GM21825 (cell line): ENCODE results near the gene KMT5C.

Source experiments
- ATAC-seq: cut with Tn5 transposase; IDR thresholded peaks from one replicate; pipeline ENCODE4 v1.9.1; 2021; ENCODE audit warnings: mild to moderate bottlenecking, moderate library complexity; ENCODE audit not compliant: unreplicated experiment

KMT5C gene

DNA sequence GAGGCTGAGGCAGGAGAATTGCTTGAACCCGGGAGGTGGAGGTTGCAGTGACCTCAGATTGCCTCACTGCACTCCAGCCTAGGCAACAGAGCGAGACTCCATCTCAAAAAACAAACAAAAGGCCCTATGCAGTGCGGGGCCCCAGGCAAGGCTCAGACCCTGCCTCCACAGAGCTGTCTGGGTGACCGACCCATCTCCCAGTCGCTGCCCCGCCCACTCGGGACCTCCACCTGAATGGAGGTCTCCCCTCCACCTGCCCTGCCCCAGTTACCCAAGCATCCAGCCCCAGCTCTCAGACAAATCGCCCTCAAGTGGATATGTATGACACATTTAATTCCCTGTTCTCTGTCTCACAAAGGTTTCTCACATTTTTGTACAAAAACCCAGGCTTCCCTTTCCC is 25.6 kb downstream of the KMT5C start:
- ATAC-seq, result no peak

DNA sequence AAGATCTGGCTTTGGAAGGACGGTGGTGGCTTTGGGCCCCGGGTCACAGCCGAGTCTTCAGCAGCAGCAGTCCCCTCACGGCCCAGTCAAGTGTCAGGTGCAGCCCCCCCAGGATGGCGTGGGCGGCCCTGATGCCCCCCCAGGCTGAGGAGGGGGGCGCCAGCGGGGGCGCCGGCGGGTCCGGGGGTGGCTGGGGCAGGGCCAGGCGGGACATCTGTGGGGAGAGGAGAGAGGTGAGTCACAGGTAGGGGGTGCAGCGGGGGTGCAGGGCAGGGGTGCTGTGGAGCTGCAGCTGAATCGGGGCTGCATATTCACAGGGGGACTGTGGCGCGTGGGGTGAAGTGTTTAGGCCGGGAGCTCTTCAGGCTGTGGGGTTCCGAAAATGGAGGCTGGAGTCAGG is 26.3 kb downstream of the KMT5C start:
- ATAC-seq, result no peak

DNA sequence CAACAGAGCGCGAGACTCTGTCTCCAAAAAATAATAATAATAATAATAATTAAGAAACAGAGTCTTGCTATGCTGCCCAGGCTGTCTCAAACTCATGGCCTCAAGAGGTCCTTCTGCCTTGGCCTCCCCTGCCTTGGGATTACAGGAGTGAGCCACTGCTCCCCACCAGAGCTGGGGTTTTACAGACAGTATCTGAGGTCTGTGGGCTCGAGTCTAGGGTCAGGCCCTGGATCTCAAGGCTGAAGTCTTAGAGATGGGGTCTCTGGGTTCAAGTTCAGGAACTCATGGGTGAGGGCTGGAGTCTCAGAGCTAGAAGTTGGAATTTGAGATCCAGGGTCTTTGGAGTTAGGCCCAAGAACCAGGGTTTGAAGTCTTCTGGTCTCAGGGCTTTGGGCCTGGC is 27.1 kb downstream of the KMT5C start:
- ATAC-seq, result no peak

DNA sequence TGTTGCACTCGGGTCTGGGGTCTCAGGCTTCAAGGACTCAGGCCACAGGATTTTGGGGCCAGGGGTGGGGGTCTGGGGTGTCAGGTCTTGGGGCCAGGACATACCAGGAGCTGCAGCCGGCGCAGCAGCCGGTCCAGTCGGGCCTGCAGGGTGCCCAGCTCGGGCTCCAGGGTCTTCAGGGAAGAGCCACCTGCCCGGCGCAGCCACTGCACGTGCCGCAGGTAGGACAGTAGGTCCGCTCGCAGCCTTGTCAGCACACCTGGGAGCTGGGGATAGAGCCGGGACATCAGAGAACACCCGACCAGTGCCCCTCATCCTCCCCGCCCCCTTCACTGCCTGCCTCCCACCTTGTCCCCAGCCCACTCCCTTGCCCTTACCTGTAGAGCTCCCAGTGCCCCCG is 28.4 kb downstream of the KMT5C start:
- no peak for ATAC-seq

DNA sequence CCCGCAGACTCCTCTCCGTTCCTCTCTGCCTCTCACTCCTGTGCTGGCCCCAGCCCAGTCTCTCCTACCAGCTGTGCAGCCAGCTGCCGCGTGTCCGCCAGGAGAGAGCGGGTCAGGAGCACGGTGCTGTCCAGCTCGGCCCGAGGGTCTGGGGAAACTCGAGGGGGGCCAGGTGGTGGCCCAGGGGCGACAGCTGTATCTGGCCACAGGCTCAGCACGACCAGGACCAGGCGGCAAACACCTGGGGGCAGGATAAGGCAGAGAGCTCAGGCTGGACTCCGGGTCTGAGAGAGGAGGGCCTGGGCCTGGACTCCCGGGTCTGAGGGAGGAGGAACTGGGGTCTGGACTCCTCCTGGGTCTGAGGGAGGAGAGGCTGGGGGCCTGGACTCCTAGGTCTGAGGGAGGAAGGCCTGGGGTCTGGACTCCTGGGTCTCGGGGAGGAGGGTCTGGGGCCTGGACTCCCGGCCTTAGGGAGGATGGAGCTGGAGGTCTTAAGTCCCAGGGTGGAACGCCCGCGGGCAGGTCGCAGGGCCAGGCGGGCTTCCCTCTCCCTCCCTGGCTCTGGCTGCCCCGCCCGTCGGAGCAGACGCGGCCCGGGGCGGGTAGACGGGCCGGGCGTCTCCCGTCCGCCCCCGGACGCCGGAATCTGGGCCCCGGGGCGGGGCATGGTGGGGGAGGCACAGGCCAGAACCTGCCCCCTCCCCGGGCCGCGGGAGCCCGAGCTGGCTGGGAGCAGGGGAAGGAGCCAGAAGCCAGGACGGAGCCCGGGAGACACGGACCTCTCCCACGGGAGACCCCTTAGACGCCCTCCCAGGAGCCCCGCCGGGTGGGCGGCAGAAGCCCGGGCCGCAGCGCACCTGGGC is 29.3 kb downstream of the KMT5C start:
- ATAC-seq, result no peak

DNA sequence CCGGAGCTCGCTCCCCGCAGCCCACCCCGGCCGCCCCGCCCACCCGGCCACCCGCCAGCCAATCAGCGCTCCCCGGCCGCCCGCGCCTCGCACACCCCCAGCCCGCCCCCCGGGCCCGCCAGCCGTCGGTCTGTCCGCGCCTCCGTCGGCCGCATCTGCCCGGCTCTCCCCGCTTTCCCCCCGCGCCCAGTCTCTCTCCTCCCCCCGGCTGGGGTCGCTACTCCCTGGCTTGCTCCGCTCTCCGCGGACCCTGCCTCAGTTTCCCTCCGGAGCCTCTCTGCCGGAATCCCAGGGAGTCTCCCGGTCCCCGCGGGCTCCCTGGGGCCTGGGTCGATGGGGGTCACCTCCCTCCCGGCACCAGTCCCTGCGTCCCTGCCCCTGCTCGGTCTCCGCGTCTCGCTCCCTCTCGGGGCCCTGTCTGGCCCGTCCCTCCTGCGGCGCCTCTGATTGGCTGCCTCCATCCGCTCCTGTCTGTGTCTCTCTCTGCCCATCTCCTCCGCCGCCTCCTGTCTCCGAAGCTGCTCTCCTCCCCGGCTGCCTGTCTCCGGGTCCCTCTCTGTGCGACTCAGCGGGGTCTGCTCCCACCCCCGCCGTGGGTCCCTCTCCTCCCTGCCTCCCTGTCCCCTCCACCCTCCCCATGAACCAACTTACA is 30.1 kb downstream of the KMT5C start:
- ATAC-seq, result no peak

DNA sequence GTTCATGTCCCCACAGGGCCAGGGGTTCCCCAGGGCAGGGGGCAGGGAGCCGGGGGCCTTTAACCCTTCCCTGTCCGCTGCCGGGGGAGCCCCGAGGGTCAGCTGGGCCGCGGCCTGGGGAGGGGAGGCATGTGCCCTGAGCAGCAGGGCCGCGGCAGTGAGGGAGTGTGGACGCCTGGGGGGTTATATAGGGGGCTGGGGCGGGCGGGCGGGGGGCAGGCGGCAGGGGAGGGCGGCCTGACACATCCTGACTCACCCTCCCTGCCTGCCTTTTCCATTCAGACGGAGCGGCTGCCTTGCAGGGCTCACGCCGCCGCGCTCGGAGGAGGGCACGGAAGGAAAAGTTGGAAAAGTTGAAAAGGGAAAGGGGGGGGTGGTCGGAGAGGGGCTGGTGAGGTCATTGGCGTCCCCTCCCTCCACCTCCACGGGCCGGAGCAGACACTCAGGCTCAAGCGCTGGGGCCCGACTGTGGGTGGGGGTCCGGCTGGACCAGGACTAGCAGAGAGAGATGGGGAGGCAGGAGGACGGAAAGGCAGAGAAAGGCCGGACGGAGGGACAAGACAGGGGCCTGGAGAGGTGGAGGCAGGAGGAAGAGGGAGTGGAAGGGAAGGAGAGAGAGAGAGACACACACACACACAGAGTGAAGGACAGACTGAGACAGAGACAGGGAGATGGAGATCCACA is 30.8 kb downstream of the KMT5C start, which contains the start of gene IL11:
TSS of gene IL11 (minus strand) at position 159 of the 684 bp plus-strand sequence. CDS start at position 6, 153 bp downstream.
- ATAC-seq, result no peak

DNA sequence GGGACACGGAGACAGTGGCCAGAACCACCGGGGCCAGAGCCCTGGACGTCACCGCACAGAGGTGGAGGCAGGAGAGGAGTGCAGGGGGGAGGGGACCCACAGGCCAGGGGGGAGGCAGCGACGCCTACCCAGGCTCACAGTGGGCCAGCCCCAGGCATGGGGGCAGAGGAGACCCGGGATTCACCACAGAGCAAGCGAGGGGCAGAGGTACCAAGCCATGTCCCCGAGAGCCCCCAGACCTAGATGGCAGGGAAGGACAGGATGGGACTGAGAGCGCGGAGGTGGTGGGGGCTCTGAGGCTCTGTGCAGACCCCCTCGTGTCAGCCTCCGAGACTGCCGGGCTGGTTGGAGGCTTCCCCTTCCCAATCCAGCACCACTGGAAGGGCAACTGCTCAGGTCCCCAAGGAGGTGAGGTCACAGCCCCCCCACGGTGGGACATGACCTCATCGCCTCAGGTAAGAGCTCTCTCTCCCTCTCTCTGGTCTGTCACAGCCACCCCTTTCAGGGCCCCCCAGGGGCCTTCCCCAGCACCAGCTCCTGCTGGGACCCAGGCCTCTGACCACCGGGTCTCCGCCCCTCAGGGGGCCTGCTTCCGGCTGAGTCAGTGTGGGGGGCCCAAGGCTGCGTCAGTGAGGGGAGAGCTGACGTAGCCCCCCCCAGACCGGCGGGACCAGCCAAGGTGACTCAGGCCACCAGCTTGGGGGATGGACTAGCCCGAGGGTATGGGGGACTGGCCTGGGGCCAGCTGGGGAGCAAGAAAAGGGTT is 32.8 kb downstream of the KMT5C start:
- ATAC-seq, result no peak

DNA sequence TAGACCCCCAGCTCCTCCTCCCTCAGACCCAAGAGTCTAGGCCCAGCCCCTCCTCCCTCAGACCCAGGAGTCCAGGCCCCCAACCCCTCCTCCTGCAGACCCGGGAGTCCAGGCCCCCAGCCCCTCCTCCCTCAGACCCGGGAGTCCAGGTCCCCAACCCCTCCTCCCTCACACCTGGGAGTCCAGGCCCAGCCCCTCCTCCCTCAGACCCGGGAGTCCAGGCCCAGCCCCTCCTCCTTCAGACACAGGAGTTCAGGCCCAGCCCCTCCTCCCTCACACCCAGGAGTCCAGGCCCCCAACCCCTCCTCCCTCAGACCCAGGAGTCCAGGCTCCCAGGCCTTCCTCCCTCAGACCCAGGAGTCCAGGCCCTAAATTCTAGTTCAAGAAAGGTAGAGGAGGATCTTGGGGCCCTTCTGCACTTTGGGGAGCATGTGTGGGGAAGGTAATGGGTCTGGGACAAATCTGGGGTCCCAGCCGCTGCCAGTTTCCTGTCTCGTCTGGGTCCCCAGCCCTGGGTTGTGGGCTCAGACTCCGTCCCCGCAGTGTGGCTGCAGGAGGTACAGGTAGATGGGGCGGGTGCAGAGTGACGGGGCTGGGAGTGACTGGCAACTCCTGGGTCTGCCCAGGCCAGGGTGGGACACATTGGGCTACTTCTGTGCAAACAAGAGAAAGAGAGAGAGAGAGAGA is 33.8 kb downstream of the KMT5C start:
- no peak for ATAC-seq

DNA sequence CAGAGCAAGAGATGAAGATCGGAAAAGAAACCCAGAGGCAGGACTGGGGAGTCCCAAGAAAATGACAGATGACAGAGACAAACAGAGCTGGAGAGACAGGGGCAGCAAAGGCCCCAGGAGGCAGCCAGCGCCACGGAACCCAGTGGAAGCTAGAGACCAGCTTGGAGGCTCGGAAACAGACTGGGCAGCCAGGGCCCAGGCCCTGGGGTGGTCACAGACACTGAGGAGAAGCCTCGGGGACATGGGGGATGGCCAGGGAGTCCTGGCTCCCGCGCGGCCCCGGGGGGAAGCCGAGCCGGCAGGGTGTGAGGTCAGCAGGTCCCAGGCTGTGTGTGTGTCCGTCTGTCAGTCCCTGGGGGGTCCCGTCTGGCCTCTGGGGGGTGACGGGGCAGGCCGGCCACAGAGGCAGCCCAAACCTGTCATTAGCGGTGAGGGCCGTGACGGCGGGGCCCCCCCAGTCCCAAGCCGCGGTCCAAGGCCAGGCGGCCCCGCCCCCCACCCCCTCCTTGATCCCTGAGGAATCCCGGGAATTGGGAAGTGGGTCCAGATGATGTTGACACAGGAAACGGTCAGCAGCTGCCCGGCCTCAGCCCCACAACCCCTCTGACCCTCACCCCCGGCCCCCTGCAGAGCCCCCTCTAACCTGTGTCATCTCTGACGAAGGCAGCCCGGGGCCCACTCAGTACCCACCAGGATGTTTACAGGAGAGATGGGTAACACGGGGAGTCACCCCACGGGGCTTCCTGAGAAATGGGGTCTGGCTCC is 34.5 kb downstream of the KMT5C start:
- no peak for ATAC-seq

DNA sequence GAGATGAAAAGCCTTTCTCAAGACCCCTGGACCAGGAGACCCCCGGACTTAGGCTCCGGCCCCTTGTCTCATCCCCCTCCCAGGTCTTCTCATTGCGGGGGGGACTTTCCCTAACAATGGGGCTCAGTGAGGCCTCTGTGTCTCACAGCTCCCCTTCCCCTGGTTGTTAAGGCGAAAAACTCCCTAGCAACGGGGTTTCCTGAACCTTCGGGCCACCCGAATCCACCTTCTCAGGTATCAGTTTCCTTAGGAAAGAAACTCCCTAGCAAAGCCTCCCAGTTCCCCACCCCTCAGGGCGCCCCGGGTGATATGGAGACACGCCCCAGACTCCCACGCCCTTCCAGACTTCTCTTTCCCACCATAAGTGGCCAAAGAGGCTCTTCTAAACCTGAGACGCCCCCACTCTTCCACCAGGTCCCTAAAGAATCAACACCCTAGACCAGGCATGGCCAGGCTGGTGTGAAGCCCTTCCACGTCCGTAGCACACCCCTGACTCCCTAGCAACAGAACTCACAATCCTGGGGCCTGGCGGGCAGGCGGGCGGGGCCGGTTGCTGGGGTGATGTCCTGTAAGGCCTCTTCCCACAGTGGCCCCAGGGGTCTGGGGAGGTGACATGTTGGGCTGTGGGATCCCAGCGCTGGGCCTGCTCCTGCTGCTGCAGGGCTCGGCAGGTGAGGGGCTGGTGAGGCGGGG is 36.7 kb downstream of the KMT5C start, which contains the start of gene TMEM190:
TSS of gene TMEM190 (plus strand) at position 586 of the 693 bp plus-strand sequence. CDS start at position 614, 28 bp downstream.
- no peak for ATAC-seq

DNA sequence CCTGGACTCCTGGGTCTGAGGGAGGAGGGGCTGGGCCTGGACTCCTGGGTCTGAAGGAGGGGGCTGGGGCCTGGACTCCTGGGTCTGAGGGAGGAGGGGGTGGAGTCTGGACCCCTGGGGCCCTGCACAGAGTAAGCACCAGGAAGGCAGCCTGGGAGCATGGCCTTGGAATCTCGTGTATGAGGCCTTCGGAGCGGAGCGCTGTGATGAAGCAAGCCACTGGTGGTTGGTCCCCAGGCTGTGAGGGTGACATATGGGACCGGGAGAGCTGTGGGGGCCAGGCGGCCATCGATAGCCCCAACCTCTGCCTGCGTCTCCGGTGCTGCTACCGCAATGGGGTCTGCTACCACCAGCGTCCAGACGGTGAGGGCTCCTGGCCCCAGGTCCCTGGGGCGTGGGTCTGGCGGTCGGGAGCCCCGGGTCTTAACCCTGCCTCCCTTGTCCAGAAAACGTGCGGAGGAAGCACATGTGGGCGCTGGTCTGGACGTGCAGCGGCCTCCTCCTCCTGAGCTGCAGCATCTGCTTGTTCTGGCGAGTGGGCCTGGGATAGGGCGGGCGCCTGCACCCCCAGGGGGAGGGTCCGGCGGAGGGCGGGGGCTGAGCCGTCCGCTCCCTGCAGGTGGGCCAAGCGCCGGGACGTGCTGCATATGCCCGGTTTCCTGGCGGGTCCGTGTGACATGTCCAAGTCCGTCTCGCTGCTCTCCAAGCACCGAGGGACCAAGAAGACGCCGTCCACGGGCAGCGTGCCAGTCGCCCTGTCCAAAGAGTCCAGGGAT is 37.9 kb downstream of the KMT5C start:
- no peak for ATAC-seq

DNA sequence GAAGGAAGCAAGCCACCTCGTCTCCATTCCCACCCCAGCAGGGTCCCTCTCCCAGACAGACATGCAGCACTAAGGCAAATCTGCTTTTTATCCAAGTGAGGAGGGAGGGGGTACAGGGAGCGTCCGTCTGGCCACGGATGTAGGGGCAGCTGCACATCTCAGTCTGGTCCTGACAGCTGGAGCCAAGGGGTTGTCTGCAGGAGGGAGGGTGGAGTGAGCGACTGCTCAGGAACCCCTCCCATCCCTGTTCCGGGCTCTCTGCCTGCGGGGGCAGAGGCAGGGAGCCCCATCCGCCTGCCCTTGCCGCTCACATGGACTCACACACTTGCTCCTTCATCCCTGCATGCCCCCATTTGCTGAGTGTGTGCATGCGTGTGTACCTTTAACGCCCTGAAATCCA is 39.5 kb downstream of the KMT5C start:
- no peak for ATAC-seq

DNA sequence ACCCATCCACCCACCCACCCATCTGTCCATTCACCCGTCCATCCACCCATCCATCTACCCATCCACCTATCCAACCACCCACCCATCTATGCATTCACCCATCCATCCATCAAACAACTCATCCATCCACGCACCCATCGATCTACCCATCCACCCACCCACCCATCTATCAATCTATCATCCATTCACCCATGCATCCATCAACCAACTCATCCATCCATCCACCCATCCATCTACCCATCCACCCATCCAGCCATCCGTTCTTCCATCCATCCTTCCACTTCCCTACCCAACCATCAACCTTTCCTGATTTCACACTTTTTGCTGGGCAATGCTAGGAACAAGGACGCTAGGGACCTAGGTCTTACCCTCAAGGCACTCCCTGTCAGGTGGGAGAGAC is 42.3 kb downstream of the KMT5C start:
- no peak for ATAC-seq

DNA sequence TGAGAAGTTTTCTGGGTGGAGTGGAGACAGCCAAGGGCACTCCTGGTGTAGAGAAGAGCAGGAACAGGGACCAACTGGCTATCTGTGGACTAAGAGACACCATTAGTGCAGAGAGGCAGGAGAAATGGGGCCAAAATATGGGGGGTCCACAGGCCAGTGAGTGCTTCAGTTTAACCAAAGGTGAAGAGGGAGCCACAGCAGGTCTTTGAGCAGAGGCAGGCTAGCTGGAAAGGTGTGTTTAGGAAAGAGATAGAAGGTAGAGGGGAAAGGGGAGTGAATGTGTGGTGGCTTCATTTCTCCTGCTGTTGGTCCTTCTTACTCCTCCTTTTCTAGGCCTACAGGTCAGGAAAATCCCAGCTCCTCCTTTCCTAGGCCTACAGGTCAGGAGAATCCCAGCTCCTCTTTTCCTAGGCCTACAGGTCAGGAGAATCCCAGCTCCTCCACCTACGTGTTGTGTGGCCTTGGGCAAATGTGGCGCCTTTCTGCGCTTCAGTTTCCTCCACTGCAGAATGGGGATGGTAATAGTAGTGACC is 42.9 kb downstream of the KMT5C start:
- no peak for ATAC-seq

DNA sequence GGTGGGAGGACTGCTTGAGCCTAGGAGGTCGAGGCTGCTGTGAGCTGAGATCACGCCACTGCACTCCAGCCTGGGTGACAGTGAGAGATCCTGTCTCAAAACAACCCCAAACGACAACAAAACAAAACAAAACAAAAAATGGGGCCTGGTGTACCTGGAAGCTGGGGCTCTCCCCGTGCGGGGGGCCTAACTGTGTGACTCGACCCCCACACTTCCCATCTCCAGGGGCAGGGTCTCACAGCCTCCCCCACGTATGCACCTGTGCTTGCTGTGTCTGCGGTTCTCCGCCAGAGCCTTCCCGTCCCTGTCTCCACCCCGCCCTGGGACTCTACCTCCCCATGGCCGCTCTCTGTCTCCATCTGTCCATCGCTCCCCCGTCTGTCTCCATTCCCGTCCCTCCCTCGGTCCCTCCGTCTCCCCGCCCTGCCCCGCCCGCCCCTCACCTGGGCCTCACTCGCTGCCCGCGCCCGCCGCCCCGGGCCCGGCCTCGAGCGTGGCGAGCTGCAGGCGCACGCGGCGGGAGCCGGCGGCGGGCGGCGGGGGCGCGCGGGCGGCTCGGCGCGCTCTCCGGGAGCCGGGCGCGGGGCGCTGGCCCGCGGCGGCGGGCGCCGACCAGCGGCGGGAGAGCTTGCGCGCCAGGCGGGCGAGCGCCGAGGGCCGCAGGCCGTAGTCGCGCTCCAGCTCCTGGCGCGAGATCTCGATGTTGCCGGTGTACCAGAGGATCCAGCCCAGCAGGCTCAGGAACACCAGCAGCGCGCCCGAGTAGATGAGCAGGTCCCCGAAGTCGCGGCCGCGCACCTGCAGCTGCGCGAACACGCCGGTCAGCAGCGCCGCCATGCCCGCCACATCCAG is 43.8 kb downstream of the KMT5C start:
- no peak for ATAC-seq
